SU-DHL-6 (cell line): ENCODE measurements around the gene NUDT16L1.
A peak's percentile ranks its signal among the peaks of the same experiment; 100 is the strongest.

ENCODE experiments used
- H2AFZ ChIP-seq: fragments of 200-600 bp; sonication (generic); 2 replicates; pipeline ENCODE4 v1.6.1; 2014; ENCODE audit warnings: low read depth, mild to moderate bottlenecking, moderate library complexity, mixed read lengths, antibody characterized with exemption, low read length; ENCODE audit not compliant: severe bottlenecking
- H3F3A ChIP-seq: fragments of 200-600 bp; shearing (Covaris generic); 2 replicates; pipeline ENCODE4 v1.6.0; 2016; ENCODE audit warnings: antibody characterized with exemption, mild to moderate bottlenecking; ENCODE audit not compliant: insufficient read depth
- H3K27ac ChIP-seq: fragments of 200-600 bp; sonication (generic); 2 replicates; pipeline ENCODE4 v1.5.1; 2016; ENCODE audit warnings: low read depth, mild to moderate bottlenecking, low read length, moderate library complexity, mixed read lengths
- H3K27me3 ChIP-seq: fragments of 200-600 bp; sonication (generic), shearing (Covaris generic); 2 replicates; pipeline ENCODE4 v1.6.0; 2014; ENCODE audit warnings: mild to moderate bottlenecking, low read length
- H3K36me3 ChIP-seq: fragments of 200-600 bp; sonication (generic); 2 replicates; pipeline ENCODE4 v1.6.1; 2014; ENCODE audit warnings: mild to moderate bottlenecking, low read length, mixed read lengths
- H3K4me2 ChIP-seq: fragments of 300-600, 200-600 bp; shearing (Covaris generic), sonication (generic); 2 replicates; pipeline ENCODE4 v1.6.0; 2014; ENCODE audit warnings: low read length, low read depth, mild to moderate bottlenecking; ENCODE audit not compliant: poor library complexity, severe bottlenecking
- H3K4me3 ChIP-seq: fragments of 200-600 bp; sonication (generic); 2 replicates; pipeline ENCODE4 v1.5.1; 2014; ENCODE audit warnings: antibody characterized with exemption, low read length, mild to moderate bottlenecking, mixed read lengths; ENCODE audit not compliant: insufficient read depth, poor library complexity, severe bottlenecking
- H3K79me2 ChIP-seq: fragments of 200-600 bp; sonication (generic); 2 replicates; pipeline ENCODE4 v1.6.1; 2014; ENCODE audit warnings: mild to moderate bottlenecking, low read length, moderate library complexity; ENCODE audit not compliant: insufficient read depth
- H3K9ac ChIP-seq: fragments of 200-600 bp; sonication (generic); 2 replicates; pipeline ENCODE4 v1.7.0; 2014; ENCODE audit warnings: mild to moderate bottlenecking, low read length
- H3K9me2 ChIP-seq: fragments of 200-600 bp; sonication (generic); replicated peaks from 2 replicates; pipeline ENCODE4 v1.6.1; 2014; ENCODE audit warnings: low read length; ENCODE audit not compliant: insufficient read depth
- H3K9me3 ChIP-seq: fragments of 200-600 bp; sonication (generic); 2 replicates; pipeline ENCODE4 v1.6.1; 2014; ENCODE audit warnings: low read length, mixed read lengths; ENCODE audit not compliant: insufficient read depth
- H4K20me1 ChIP-seq: fragments of 200-600 bp; sonication (generic); 2 replicates; pipeline ENCODE4 v1.6.1; 2014; ENCODE audit warnings: low read depth, mild to moderate bottlenecking, antibody characterized with exemption, low read length, moderate library complexity, mixed read lengths
- CTCF ChIP-seq: fragments of 200-600 bp; sonication (generic); IDR thresholded peaks from one replicate; pipeline ENCODE4 v1.5.1; 2017; ENCODE audit warnings: antibody characterized with exemption, mild to moderate bottlenecking, low read length, moderate library complexity; ENCODE audit not compliant: insufficient read depth, poor library complexity, severe bottlenecking
- EZH2phosphoT487 ChIP-seq: fragments of 200-600 bp; sonication (generic), shearing (Covaris generic); conservative IDR thresholded peaks from 2 replicates; pipeline ENCODE4 v1.6.1; 2018; ENCODE audit warnings: mild to moderate bottlenecking, antibody characterized with exemption, low read length, moderate library complexity, mixed read lengths

NUDT16L1 gene

GRCh38 chr16:4693296-4693955 is at the start of gene NUDT16L1:
NUDT16L1 (plus strand) TSS chr16:4693562; CDS start chr16:4693727, 165 bp downstream.
- H3F3A ChIP-seq = no peaks in the 10 kb centered on the region
- H3K9me2 ChIP-seq = no peaks in the 10 kb centered on the region
- H3K9me3 ChIP-seq = no peaks in the 10 kb centered on the region
- peak within 1 kb of the TSS; percentile 99 for H3K9ac ChIP-seq
- peak within 1 kb of the TSS; percentile 85 for H2AFZ ChIP-seq
- H4K20me1 ChIP-seq = no peaks in the 10 kb centered on the region
- H3K4me2 ChIP-seq = peak within 1 kb of the TSS; percentile 70
- no peaks in the 10 kb centered on the region for H3K27me3 ChIP-seq
- H3K36me3 ChIP-seq = no peaks in the 10 kb centered on the region
- H3K79me2 ChIP-seq = peaks cover 5% of the 10 kb centered on the region; the same call in 1 of the 2 replicates
- H3K4me3 ChIP-seq = peak within 1 kb of the TSS; percentile 97
- H3K27ac ChIP-seq = peak within 1 kb of the TSS; percentile 55
- TF ChIP-seq EZH2phosphoT487 = no peak
- TF ChIP-seq CTCF = no peak

GRCh38 chr16:4646773-4647643 is 46.4 kb upstream of the NUDT16L1 start:
- H3K36me3 ChIP-seq = no peaks in the 10 kb centered on the region
- H4K20me1 ChIP-seq = peaks cover 3% of the 10 kb centered on the region; the same call in 1 of the 2 replicates
- H3K27ac ChIP-seq = no peak overlapping the region
- no peaks in the 10 kb centered on the region for H3F3A ChIP-seq
- no peak overlapping the region for H3K4me3 ChIP-seq
- no peaks in the 10 kb centered on the region for H3K27me3 ChIP-seq
- no peak overlapping the region for H3K9ac ChIP-seq
- H3K79me2 ChIP-seq = peaks cover 12% of the 10 kb centered on the region; the same call in 1 of the 2 replicates
- H3K9me3 ChIP-seq = no peaks in the 10 kb centered on the region
- no peak overlapping the region for H3K4me2 ChIP-seq
- H3K9me2 ChIP-seq = no peaks in the 10 kb centered on the region
- H2AFZ ChIP-seq = no peak overlapping the region
- TF ChIP-seq EZH2phosphoT487 (no peak), CTCF (no peak)

- no peaks in the 10 kb centered on the region for H3K36me3 ChIP-seq
- TF ChIP-seq CTCF (no peak), EZH2phosphoT487 (no peak)
Observed at GRCh38 chr16:4647644-4647980, 45.8 kb upstream of the NUDT16L1 start.

More at GRCh38 chr16:4647644-4647980, 45.8 kb upstream of the NUDT16L1 start:
- Histone ChIP-seq H3K27ac (no peak overlapping the region), H3F3A (no peaks in the 10 kb centered on the region), H3K9me3 (no peaks in the 10 kb centered on the region), H3K9me2 (no peaks in the 10 kb centered on the region), H3K4me2 (no peak overlapping the region), H3K27me3 (no peaks in the 10 kb centered on the region), H3K9ac (no peak overlapping the region), H4K20me1 (peaks cover 3% of the 10 kb centered on the region; the same call in 1 of the 2 replicates), H2AFZ (no peak overlapping the region), H3K79me2 (peaks cover 11% of the 10 kb centered on the region; the same call in 1 of the 2 replicates), H3K4me3 (no peak overlapping the region)
